Prostate gland (tissue), 2 donors: Measurements from ENCODE around the gene SLC1A7.

Experiments used
- POLR2A ChIP-seq: fragments of 450-650 bp; IDR thresholded peaks from one replicate; pipeline ENCODE4 v1.6.1; 2016; ENCODE audit warnings: antibody characterized with exemption, mild to moderate bottlenecking
- POLR2AphosphoS5 ChIP-seq: sonication (generic); formaldehyde crosslinking; IDR thresholded peaks from one replicate; pipeline ENCODE4 v1.6.1; 2017; ENCODE audit warnings: antibody characterized with exemption
- TF ChIP-seq, protein P1 (sequence below), 4 experiments: fragments of 200-600 bp in 2 of 4; fragments of 450-650 bp in 2 of 4; sonication (generic) in 2 of 4; IDR thresholded peaks; 1 replicate in 3 of 4; 2 replicates in 1 of 4; pipeline ENCODE4 v1.5.1; 2016 to 2019; ENCODE audit warnings: antibody characterized with exemption in 4 of 4, mild to moderate bottlenecking in 2 of 4, moderate library complexity in 2 of 4

DNA sequence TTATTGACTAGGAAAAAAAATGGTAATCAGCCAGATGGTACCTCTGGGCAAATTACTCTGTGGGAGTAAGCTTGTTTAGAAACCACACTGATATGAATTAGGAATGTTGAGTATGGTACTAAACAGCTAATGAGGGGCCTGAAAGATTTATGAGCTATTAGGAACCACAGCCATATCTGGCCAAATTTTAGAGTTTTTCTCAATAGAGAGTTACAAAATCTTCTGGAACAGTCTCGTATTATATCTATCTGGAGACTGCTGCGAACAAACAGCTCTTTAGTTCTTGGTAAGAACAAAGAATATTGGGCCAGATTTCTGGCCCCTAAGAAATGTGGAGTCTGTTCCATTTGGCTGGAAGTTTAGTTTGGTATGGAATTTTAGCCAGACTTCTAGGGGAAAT, 85.3 kb downstream of the SLC1A7 start:
- TF ChIP-seq, protein P1, sequence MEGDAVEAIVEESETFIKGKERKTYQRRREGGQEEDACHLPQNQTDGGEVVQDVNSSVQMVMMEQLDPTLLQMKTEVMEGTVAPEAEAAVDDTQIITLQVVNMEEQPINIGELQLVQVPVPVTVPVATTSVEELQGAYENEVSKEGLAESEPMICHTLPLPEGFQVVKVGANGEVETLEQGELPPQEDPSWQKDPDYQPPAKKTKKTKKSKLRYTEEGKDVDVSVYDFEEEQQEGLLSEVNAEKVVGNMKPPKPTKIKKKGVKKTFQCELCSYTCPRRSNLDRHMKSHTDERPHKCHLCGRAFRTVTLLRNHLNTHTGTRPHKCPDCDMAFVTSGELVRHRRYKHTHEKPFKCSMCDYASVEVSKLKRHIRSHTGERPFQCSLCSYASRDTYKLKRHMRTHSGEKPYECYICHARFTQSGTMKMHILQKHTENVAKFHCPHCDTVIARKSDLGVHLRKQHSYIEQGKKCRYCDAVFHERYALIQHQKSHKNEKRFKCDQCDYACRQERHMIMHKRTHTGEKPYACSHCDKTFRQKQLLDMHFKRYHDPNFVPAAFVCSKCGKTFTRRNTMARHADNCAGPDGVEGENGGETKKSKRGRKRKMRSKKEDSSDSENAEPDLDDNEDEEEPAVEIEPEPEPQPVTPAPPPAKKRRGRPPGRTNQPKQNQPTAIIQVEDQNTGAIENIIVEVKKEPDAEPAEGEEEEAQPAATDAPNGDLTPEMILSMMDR (IDR thresholded peaks at IDR 0.05): no peak
- TF ChIP-seq POLR2AphosphoS5: no peak
- no peak for TF ChIP-seq POLR2A
